GM18873 (cell line): ENCODE results near the gene DOK4.

ENCODE experiments used
- ATAC-seq: cut with Tn5 transposase; IDR thresholded peaks from one replicate; pipeline ENCODE4 v1.9.1; 2021; ENCODE audit warnings: mild to moderate bottlenecking, moderate library complexity, moderate number of reproducible peaks; ENCODE audit not compliant: unreplicated experiment, low FRiP score

DOK4 gene

GRCh38 chr16:57479205-57479975 is 6.9 kb downstream of the DOK4 start:
- no peak for ATAC-seq

- ATAC-seq: no peak
Observed at GRCh38 chr16:57478396-57479204, 7.7 kb downstream of the DOK4 start.

GRCh38 chr16:57477531-57478202 is 8.6 kb downstream of the DOK4 start:
- no peak for ATAC-seq

- no peak for ATAC-seq
Observed at GRCh38 chr16:57476546-57477410, 9.5 kb downstream of the DOK4 start.

- ATAC-seq: peak; percentile 75
Observed at GRCh38 chr16:57475711-57476339, 10.5 kb downstream of the DOK4 start.

GRCh38 chr16:57474671-57475661 is 11.3 kb downstream of the DOK4 start:
- ATAC-seq: no peak

- no peak for ATAC-seq
Observed at GRCh38 chr16:57473906-57474305, 12.4 kb downstream of the DOK4 start.

GRCh38 chr16:57473176-57473840 is 13.0 kb downstream of the DOK4 start:
- ATAC-seq: no peak

- ATAC-seq: no peak
Observed at GRCh38 chr16:57472665-57473060, 13.6 kb downstream of the DOK4 start.

GRCh38 chr16:57471852-57472664 is 14.2 kb downstream of the DOK4 start:
- no peak for ATAC-seq

- ATAC-seq: no peak
Observed at GRCh38 chr16:57471209-57471608, 15.1 kb downstream of the DOK4 start.

- ATAC-seq: no peak
Observed at GRCh38 chr16:57470711-57471110, 15.6 kb downstream of the DOK4 start.

GRCh38 chr16:57469917-57470470 is 16.3 kb downstream of the DOK4 start:
- no peak for ATAC-seq

GRCh38 chr16:57469046-57469445 is 17.2 kb downstream of the DOK4 start:
- no peak for ATAC-seq

GRCh38 chr16:57468346-57468745 is 17.9 kb downstream of the DOK4 start:
- ATAC-seq: no peak

- ATAC-seq: no peak
Observed at GRCh38 chr16:57464523-57464922, 21.8 kb downstream of the DOK4 start.

- ATAC-seq: no peak
Observed at GRCh38 chr16:57462978-57463362, 23.3 kb downstream of the DOK4 start.
